Neural crest cell (in vitro differentiated cells): ENCODE measurements around the gene SUPT7L. TPM values are rescaled to one million over a fixed set of nuclear protein-coding genes. Genes with fewer than 3 reads are reported as not detected.

ENCODE experiments used
- DNase-seq: peaks from one replicate; pipeline ENCODE4 v3.0.0; 2021; ENCODE audit warnings: low read depth, mixed read lengths, low spot score
- H3K27ac Mint-ChIP-seq: one replicate; pipeline ENCODE4 v1.8.0; 2021; ENCODE audit warnings: mild to moderate bottlenecking, mixed read lengths; ENCODE audit not compliant: unreplicated experiment
- H3K27me3 Mint-ChIP-seq: 2 replicates; pipeline ENCODE4 v1.8.0; 2021; ENCODE audit warnings: low read depth, mild to moderate bottlenecking, mixed read lengths
- H3K36me3 Mint-ChIP-seq: 2 replicates; pipeline ENCODE4 v1.8.0; 2021; ENCODE audit warnings: low read depth, mild to moderate bottlenecking, mixed read lengths
- H3K4me1 Mint-ChIP-seq: 2 replicates; pipeline ENCODE4 v1.8.0; 2021; ENCODE audit warnings: mixed read lengths
- H3K4me3 Mint-ChIP-seq: one replicate; pipeline ENCODE4 v1.8.0; 2021; ENCODE audit warnings: mild to moderate bottlenecking, mixed read lengths
- H3K9me3 Mint-ChIP-seq: 2 replicates; pipeline ENCODE4 v1.8.0; 2021; ENCODE audit warnings: mixed read lengths
- total RNA-seq: library from RNA; stranded (reverse); gene quantifications from 2 replicates; pipeline ENCODE4 v1.2.1, GENCODE V29; 2021
- TF ChIP-seq, protein P1 (sequence below): fragments of 200-600 bp; sonication (generic); conservative IDR thresholded peaks from 2 replicates; pipeline ENCODE4 v1.5.0; 2021; ENCODE audit warnings: antibody characterized with exemption, mild to moderate bottlenecking

SUPT7L gene
- total RNA-seq, 1 donor from 2014 or later: 32.4 TPM

GRCh38 chr2:27655155-27655951 lies 8.1 kb downstream of the SUPT7L start:
- DNase-seq: no peak
- H3K9me3 Mint-ChIP-seq: no peaks in the 10 kb centered on the region
- H3K27me3 Mint-ChIP-seq: no peaks in the 10 kb centered on the region
- H3K36me3 Mint-ChIP-seq: peaks cover 12% of the 10 kb centered on the region
- TF ChIP-seq, protein P1, sequence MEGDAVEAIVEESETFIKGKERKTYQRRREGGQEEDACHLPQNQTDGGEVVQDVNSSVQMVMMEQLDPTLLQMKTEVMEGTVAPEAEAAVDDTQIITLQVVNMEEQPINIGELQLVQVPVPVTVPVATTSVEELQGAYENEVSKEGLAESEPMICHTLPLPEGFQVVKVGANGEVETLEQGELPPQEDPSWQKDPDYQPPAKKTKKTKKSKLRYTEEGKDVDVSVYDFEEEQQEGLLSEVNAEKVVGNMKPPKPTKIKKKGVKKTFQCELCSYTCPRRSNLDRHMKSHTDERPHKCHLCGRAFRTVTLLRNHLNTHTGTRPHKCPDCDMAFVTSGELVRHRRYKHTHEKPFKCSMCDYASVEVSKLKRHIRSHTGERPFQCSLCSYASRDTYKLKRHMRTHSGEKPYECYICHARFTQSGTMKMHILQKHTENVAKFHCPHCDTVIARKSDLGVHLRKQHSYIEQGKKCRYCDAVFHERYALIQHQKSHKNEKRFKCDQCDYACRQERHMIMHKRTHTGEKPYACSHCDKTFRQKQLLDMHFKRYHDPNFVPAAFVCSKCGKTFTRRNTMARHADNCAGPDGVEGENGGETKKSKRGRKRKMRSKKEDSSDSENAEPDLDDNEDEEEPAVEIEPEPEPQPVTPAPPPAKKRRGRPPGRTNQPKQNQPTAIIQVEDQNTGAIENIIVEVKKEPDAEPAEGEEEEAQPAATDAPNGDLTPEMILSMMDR: no peak
- no peaks in the 10 kb centered on the region for H3K4me1 Mint-ChIP-seq
- H3K27ac Mint-ChIP-seq: no peak overlapping the region
- H3K4me3 Mint-ChIP-seq: no peak overlapping the region

GRCh38 chr2:27653397-27653796 lies 10.0 kb downstream of the SUPT7L start:
- H3K4me3 Mint-ChIP-seq: no peak overlapping the region
- no peaks in the 10 kb centered on the region for H3K9me3 Mint-ChIP-seq
- peaks cover 17% of the 10 kb centered on the region for H3K36me3 Mint-ChIP-seq
- DNase-seq: no peak
- no peaks in the 10 kb centered on the region for H3K27me3 Mint-ChIP-seq
- H3K4me1 Mint-ChIP-seq: no peaks in the 10 kb centered on the region
- no peak overlapping the region for H3K27ac Mint-ChIP-seq
- TF ChIP-seq, protein P1: no peak

GRCh38 chr2:27652790-27653189 lies 10.6 kb downstream of the SUPT7L start:
- Mint-ChIP-seq H3K4me1 (no peaks in the 10 kb centered on the region), H3K9me3 (no peaks in the 10 kb centered on the region), H3K27ac (no peak overlapping the region), H3K4me3 (no peak overlapping the region), H3K27me3 (no peaks in the 10 kb centered on the region), H3K36me3 (peaks cover 17% of the 10 kb centered on the region)
- DNase-seq: no peak
- TF ChIP-seq, protein P1: no peak

- H3K4me1 Mint-ChIP-seq: no peaks in the 10 kb centered on the region
- no peak overlapping the region for H3K27ac Mint-ChIP-seq
- H3K27me3 Mint-ChIP-seq: no peaks in the 10 kb centered on the region
- TF ChIP-seq, protein P1: no peak
- peaks cover 17% of the 10 kb centered on the region for H3K36me3 Mint-ChIP-seq
- H3K9me3 Mint-ChIP-seq: no peaks in the 10 kb centered on the region
- no peak for DNase-seq
- H3K4me3 Mint-ChIP-seq: no peak overlapping the region
Observed at GRCh38 chr2:27652341-27652740, 11.1 kb downstream of the SUPT7L start.

DNA sequence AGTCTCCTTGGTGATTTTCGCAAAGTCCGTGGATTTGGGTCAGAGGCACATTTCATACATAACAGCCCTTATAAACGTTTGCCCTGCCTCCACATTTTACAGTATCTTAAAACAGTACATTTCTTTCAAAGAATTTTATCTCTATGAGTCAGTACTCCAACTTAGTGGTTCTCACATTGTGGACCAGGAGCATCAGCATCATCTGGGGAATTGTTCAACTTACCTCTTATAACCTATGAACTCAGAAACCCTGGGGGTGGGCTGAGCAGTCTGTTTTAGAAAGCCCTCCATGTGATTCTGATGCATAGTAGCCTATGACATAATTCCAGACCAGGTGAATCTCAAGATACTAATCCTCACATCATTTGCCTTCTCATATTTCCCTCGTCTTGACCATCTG lies 12.4 kb downstream of the SUPT7L start:
- Mint-ChIP-seq H3K27ac (no peak overlapping the region), H3K36me3 (peaks cover 13% of the 10 kb centered on the region), H3K4me3 (no peak overlapping the region), H3K9me3 (no peaks in the 10 kb centered on the region), H3K4me1 (no peaks in the 10 kb centered on the region), H3K27me3 (no peaks in the 10 kb centered on the region)
- TF ChIP-seq, protein P1: no peak
- DNase-seq: no peak
